Upper lobe of right lung (tissue), 1 donor: Measurements from ENCODE around the gene ZNF511. TPM values are rescaled to one million over a fixed set of nuclear protein-coding genes. Genes with fewer than 3 reads are reported as not detected.
A peak's percentile ranks its signal among the peaks of the same experiment; 100 is the strongest.

Experiments
- ATAC-seq: fragments of 200-7000 bp; cut with Tn5 transposase; one replicate; pipeline ENCODE4 v1.9.1; 2020; ENCODE audit warnings: mild to moderate bottlenecking, moderate library complexity
- DNase-seq: peaks from one replicate; pipeline ENCODE4 v3.0.0-alpha.2; 2020
- H3K27ac ChIP-seq: fragments of 200-600 bp; one replicate; pipeline ENCODE4 v1.8.0; 2022
- H3K27me3 ChIP-seq: fragments of 200-600 bp; one replicate; pipeline ENCODE4 v1.8.0; 2022; ENCODE audit warnings: mild to moderate bottlenecking
- H3K36me3 ChIP-seq: fragments of 200-600 bp; one replicate; pipeline ENCODE4 v1.8.0; 2022
- H3K4me1 ChIP-seq: fragments of 200-600 bp; one replicate; pipeline ENCODE4 v1.8.0; 2022
- H3K4me3 ChIP-seq: fragments of 200-600 bp; one replicate; pipeline ENCODE4 v1.8.0; 2022; ENCODE audit warnings: mild to moderate bottlenecking
- H3K9me3 ChIP-seq: fragments of 200-600 bp; one replicate; pipeline ENCODE4 v1.8.0; 2022
- intact Hi-C: fragments of 100-400 bp; cut with DNase I; formaldehyde crosslinking; loops from one replicate; pipeline ENCODE4 v1.11.0; 2022
- total RNA-seq: library from RNA; stranded (reverse); fragmentation: NEBNext Ultra II Directional; extraction: Animal tissue kit (Norgen Biotek cat#: 25700); gene quantifications from one replicate; pipeline ENCODE4 v1.2.1, GENCODE V29; 2021
- TF ChIP-seq, protein P1 (sequence below): fragments of 200-600 bp; IDR thresholded peaks from one replicate; pipeline ENCODE4 v1.8.0; 2022; ENCODE audit warnings: antibody characterized with exemption
- donor health status: DM: no; HTN: yes; CAD: no; lungs with severe emphysema.

Gene ZNF511
- total RNA-seq, 1 donor from 2014 or later = 42.8 TPM

DNA sequence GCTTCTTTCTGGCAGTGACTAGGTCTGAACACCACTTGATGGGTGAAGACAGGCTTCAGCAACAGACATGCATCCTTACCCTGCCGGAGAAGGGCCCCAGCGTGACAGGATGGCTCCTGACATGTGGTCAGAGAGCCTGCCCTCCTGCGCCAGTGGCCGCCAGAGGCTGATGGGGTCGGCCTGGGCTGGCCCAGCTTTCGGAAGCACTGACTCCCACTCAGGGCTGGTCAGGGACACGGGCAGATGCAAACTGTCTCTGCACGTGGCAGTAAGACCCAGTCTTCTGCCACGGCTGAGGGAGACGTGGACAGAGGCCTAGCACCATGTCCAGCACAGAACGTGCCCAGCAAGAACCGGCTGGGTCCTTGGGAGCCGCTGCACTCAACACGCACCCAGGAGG lies 10.2 kb upstream of the ZNF511 start:
- intact Hi-C loops = no loop called here
- Histone ChIP-seq H3K9me3 (no peaks in the 10 kb centered on the region), H3K4me3 (no peak overlapping the region), H3K27me3 (no peaks in the 10 kb centered on the region), H3K4me1 (no peaks in the 10 kb centered on the region), H3K27ac (no peak overlapping the region), H3K36me3 (peaks cover 91% of the 10 kb centered on the region)
- TF ChIP-seq, protein P1, sequence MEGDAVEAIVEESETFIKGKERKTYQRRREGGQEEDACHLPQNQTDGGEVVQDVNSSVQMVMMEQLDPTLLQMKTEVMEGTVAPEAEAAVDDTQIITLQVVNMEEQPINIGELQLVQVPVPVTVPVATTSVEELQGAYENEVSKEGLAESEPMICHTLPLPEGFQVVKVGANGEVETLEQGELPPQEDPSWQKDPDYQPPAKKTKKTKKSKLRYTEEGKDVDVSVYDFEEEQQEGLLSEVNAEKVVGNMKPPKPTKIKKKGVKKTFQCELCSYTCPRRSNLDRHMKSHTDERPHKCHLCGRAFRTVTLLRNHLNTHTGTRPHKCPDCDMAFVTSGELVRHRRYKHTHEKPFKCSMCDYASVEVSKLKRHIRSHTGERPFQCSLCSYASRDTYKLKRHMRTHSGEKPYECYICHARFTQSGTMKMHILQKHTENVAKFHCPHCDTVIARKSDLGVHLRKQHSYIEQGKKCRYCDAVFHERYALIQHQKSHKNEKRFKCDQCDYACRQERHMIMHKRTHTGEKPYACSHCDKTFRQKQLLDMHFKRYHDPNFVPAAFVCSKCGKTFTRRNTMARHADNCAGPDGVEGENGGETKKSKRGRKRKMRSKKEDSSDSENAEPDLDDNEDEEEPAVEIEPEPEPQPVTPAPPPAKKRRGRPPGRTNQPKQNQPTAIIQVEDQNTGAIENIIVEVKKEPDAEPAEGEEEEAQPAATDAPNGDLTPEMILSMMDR = no peak
- DNase-seq (no peak), ATAC-seq (no peak)

DNA sequence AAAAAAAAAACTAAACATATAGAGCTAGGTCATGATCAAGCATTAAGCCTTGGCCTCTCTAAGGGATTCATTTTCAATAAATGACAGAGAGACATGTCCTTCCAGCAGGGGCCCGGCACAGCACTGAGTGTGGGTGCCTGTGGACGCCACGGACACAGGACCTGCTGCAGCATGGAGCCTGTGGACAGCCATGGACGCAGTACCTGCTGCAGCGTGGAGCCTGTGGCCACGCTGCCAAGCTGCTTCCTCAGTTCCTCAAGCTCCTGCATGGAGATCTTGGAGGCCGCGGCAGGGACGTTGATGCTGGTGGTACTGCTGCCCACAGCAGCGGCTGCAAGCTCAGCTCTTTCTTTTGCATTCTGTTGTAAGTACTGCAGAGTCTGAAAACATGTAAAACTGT lies 9.5 kb upstream of the ZNF511 start:
- DNase-seq (no peak), ATAC-seq (no peak)
- no peak overlapping the region for H3K27ac ChIP-seq
- H3K27me3 ChIP-seq = no peaks in the 10 kb centered on the region
- H3K4me3 ChIP-seq = no peak overlapping the region
- TF ChIP-seq, protein P1 = no peak
- intact Hi-C loops = no loop called here
- peaks cover 84% of the 10 kb centered on the region for H3K36me3 ChIP-seq
- H3K9me3 ChIP-seq = no peaks in the 10 kb centered on the region
- H3K4me1 ChIP-seq = no peaks in the 10 kb centered on the region

DNA sequence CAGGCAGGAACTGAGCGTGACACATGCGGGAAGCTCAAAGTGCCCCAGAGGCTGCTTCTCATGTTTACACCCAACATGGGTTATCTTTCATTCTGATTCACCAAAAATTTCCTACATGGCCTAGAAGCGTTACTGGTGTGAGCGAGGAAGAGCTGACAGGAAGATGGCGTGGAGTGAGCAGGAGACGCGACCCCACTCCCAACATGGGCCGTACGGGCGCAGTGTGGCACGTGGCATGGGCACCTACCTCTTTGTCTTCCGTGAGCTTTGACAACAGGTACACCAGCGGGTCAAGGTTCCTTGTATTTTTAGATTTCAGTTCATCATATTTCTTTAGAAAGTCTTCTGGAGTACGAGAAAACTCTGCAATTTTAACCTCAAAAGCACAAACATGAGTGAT lies 9.0 kb upstream of the ZNF511 start:
- peaks cover 79% of the 10 kb centered on the region for H3K36me3 ChIP-seq
- DNase-seq = no peak
- ATAC-seq = no peak

DNA sequence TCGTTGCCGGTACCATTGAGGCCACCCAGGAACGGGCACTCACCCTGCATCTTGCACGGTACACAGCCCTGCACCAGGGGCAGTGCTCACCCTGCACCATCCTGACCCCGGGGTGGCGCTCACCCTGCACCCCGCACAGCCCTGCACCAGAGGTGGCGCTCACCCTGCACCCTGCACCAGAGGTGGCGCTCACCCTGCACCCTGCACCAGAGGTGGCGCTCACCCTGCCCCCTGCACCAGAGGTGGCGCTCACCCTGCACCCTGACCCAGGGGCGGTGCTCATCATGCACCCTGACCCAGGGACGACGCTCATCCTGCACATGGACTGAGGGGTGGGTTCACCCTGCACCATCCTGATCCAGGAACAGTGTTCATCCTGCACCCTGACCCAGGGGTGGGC lies 6.5 kb upstream of the ZNF511 start:
- intact Hi-C loops = no loop called here
- no peak overlapping the region for H3K27ac ChIP-seq
- H3K27me3 ChIP-seq = no peaks in the 10 kb centered on the region
- ATAC-seq (peak; percentile 5), DNase-seq (no peak)
- H3K4me1 ChIP-seq = peaks cover 13% of the 10 kb centered on the region
- H3K9me3 ChIP-seq = no peaks in the 10 kb centered on the region
- TF ChIP-seq, protein P1 = no peak
- H3K4me3 ChIP-seq = no peak overlapping the region
- H3K36me3 ChIP-seq = peaks cover 54% of the 10 kb centered on the region

More for the DNA sequence above, 9.0 kb upstream of the ZNF511 start:
- no peak overlapping the region for H3K27ac ChIP-seq
- no peak overlapping the region for H3K4me3 ChIP-seq
- TF ChIP-seq, protein P1 = no peak
- no peaks in the 10 kb centered on the region for H3K4me1 ChIP-seq
- intact Hi-C loops = no loop called here
- H3K27me3 ChIP-seq = no peaks in the 10 kb centered on the region
- no peaks in the 10 kb centered on the region for H3K9me3 ChIP-seq

DNA sequence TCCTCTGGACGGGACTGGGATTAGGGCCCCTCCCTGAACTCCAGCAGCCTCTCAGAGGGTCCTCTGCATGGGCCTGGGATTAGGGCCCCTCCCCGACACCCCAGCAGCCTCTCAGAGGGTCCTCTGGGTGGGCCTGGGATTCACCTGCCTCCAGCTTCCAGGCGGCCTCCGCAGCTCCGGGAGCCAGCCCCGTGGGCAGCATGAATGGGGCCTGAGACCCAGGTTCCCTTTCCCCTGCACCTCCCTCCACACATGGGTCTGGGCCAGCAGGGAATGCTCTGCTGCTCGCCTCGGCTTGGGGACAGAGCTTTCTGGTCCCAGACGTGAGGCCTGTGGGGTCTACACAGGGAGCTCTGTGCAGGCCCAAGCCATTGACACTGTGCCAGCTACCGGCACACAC lies 5.5 kb upstream of the ZNF511 start:
- H3K27ac ChIP-seq = no peak overlapping the region
- TF ChIP-seq, protein P1 = no peak
- H3K4me3 ChIP-seq = no peak overlapping the region
- peaks cover 22% of the 10 kb centered on the region for H3K4me1 ChIP-seq
- H3K27me3 ChIP-seq = no peaks in the 10 kb centered on the region
- DNase-seq = no peak
- intact Hi-C loops = no loop called here
- H3K9me3 ChIP-seq = no peaks in the 10 kb centered on the region
- peaks cover 44% of the 10 kb centered on the region for H3K36me3 ChIP-seq
- ATAC-seq = no peak

DNA sequence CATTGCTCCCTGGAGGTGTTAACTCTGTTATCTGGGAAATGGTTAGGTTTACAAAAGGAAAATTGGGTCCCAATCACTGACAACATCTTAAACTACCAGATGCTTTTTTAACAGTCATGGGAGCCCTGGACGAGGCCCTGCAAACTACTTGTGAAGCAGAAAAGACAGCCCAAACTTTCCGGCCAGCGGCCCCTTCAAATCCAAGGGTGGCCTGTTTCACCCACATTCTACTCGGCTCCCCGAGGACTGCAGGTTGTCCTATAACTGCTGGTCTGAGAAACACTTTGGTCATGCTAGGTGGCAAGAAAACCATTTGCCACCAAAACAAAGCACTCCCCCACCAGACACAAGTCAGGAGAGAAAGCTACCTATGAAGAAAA lies 2.6 kb upstream of the ZNF511 start:
- DNase-seq (no peak), ATAC-seq (no peak)
- Histone ChIP-seq H3K27me3 (no peaks in the 10 kb centered on the region), H3K27ac (peak overlapping the region; percentile 74), H3K36me3 (peaks cover 25% of the 10 kb centered on the region), H3K4me3 (no peak overlapping the region), H3K4me1 (peaks cover 28% of the 10 kb centered on the region), H3K9me3 (no peaks in the 10 kb centered on the region)
- TF ChIP-seq, protein P1 = no peak
- intact Hi-C loops = no loop called here
